Measurements from ENCODE around the gene VPS13D. TPM values are rescaled to one million over a fixed set of nuclear protein-coding genes. Genes with fewer than 3 reads are reported as not detected.

Gene VPS13D
- total and polyA plus RNA-seq, 9 donors = 19.8 to 59.3 (median 41.8) TPM

- 83 to 89% (median 87%) methylated on average over 13 of the region's 13 CpGs for WGBS, 3 donors
- H3K4me3 ChIP-seq = no peak overlapping the region
- no peaks in the 10 kb centered on the region for H3K36me3 ChIP-seq
- DNase-seq = peak in 3 of 5 donors; percentile 24 to 38 (median 35)
- no peaks in the 10 kb centered on the region for H3K27me3 ChIP-seq
- intact Hi-C loops (cut with DNase I) = loop anchor here in 2 of 4 donors (5.0 to 10.0 kb wide), 2 partner anchors 37 to 59 kb away; partner anchors contain the start of gene DHRS3 (in 1 of the 2)
- TF ChIP-seq EP300 (IDR thresholded peaks at IDR 0.05) (no peak), CTCF (IDR thresholded peaks at IDR 0.05) (no peak), POLR2A (IDR thresholded peaks at IDR 0.05) (no peak)
- H3K4me1 ChIP-seq (ENCODE audit: insufficient read depth) = peaks cover 10% of the 10 kb centered on the region
- H3K27ac ChIP-seq = peak overlapping the region; percentile 70 to 85
- H3K9me3 ChIP-seq = no peaks in the 10 kb centered on the region
Measured at GRCh38 chr1:12555411-12556367, 325.9 kb downstream of the VPS13D start.

- WGBS, 3 donors = 5 to 9% (median 9%) methylated on average over 9 of the region's 9 CpGs
- Histone ChIP-seq H3K4me3 (no peak overlapping the region), H3K27ac (peak overlapping the region; percentile 70 to 85), H3K36me3 (no peaks in the 10 kb centered on the region), H3K9me3 (no peaks in the 10 kb centered on the region), H3K27me3 (no peaks in the 10 kb centered on the region), H3K4me1 (ENCODE audit: insufficient read depth) (peaks cover 10% of the 10 kb centered on the region)
- peak; percentile 61 to 78 (median 67) for DNase-seq
- no peak for TF ChIP-seq CTCF (IDR thresholded peaks at IDR 0.05)
- TF ChIP-seq EP300 (IDR thresholded peaks at IDR 0.05) = no peak
- intact Hi-C loops (cut with DNase I) = loop anchor here in 2 of 4 donors (5.0 to 10.0 kb wide), 2 partner anchors 36 to 58 kb away; partner anchors contain the start of gene DHRS3 (in 1 of the 2)
Measured at GRCh38 chr1:12556368-12556930, 326.6 kb downstream of the VPS13D start.

GRCh38 chr1:12556957-12557935 is 327.4 kb downstream of the VPS13D start:
- peaks cover 10% of the 10 kb centered on the region for H3K4me1 ChIP-seq (ENCODE audit: insufficient read depth)
- H3K4me3 ChIP-seq = no peak overlapping the region
- no peaks in the 10 kb centered on the region for H3K9me3 ChIP-seq
- peak overlapping the region; percentile 70 to 85 for H3K27ac ChIP-seq
- TF ChIP-seq CTCF (IDR thresholded peaks at IDR 0.05) = no peak
- TF ChIP-seq EP300 (IDR thresholded peaks at IDR 0.05) = no peak
- TF ChIP-seq POLR2A (IDR thresholded peaks at IDR 0.05) = no peak
- H3K27me3 ChIP-seq = no peaks in the 10 kb centered on the region
- peak in 3 of 5 donors; percentile 26 to 42 (median 26) for DNase-seq
- 89 to 90% (median 89%) methylated on average over 17 of the region's 17 CpGs for WGBS, 3 donors
- intact Hi-C loops (cut with DNase I) = loop anchor here in 2 of 4 donors (5.0 to 10.0 kb wide), 2 partner anchors 35 to 58 kb away; partner anchors contain the start of gene DHRS3 (in 1 of the 2)
- no peaks in the 10 kb centered on the region for H3K36me3 ChIP-seq

GRCh38 chr1:12561121-12561520 is 331.3 kb downstream of the VPS13D start:
- H3K27me3 ChIP-seq = no peaks in the 10 kb centered on the region
- no peaks in the 10 kb centered on the region for H3K9me3 ChIP-seq
- no peaks in the 10 kb centered on the region for H3K36me3 ChIP-seq
- intact Hi-C loops (cut with DNase I) = no loop called here
- no peak for DNase-seq
- H3K27ac ChIP-seq = no peak overlapping the region
- no peak overlapping the region for H3K4me3 ChIP-seq
- WGBS, 3 donors = 66 to 96% (median 95%) methylated on average over 7 of the region's 7 CpGs
- H3K4me1 ChIP-seq (ENCODE audit: insufficient read depth) = peaks cover 12% of the 10 kb centered on the region
- TF ChIP-seq POLR2A (IDR thresholded peaks at IDR 0.05) = no peak
- TF ChIP-seq EP300 (IDR thresholded peaks at IDR 0.05) = no peak
- no peak for TF ChIP-seq CTCF (IDR thresholded peaks at IDR 0.05)

Measured in ovary (tissue), 9 donors.